ENCODE data around the gene NMT2.

GRCh38 chr10:15075421-15075820 is 93.1 kb downstream of the NMT2 start:
- no peak for TF ChIP-seq CTCF (conservative IDR thresholded peaks at IDR 0.05)
- TF ChIP-seq ZFX (IDR thresholded peaks at IDR 0.05): no peak
